ENCODE data around the gene PRPH2.

- TF ChIP-seq, protein P1, sequence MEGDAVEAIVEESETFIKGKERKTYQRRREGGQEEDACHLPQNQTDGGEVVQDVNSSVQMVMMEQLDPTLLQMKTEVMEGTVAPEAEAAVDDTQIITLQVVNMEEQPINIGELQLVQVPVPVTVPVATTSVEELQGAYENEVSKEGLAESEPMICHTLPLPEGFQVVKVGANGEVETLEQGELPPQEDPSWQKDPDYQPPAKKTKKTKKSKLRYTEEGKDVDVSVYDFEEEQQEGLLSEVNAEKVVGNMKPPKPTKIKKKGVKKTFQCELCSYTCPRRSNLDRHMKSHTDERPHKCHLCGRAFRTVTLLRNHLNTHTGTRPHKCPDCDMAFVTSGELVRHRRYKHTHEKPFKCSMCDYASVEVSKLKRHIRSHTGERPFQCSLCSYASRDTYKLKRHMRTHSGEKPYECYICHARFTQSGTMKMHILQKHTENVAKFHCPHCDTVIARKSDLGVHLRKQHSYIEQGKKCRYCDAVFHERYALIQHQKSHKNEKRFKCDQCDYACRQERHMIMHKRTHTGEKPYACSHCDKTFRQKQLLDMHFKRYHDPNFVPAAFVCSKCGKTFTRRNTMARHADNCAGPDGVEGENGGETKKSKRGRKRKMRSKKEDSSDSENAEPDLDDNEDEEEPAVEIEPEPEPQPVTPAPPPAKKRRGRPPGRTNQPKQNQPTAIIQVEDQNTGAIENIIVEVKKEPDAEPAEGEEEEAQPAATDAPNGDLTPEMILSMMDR (IDR thresholded peaks at IDR 0.05): no peak
- TF ChIP-seq POLR2A (IDR thresholded peaks at IDR 0.05): no peak
Measured at GRCh38 chr6:42697268-42697655, 25.1 kb downstream of the PRPH2 start.

Data from thyroid gland (tissue), 4 donors.